ENCODE data around the gene MAD1L1. TPM values are rescaled to one million over a fixed set of nuclear protein-coding genes. Genes with fewer than 3 reads are reported as not detected.

MAD1L1 gene
- total and polyA plus RNA-seq, 4 donors = 29.3 to 44.1 (median 35.8) TPM

- peaks cover 30% of the 10 kb centered on the region for H3K4me1 ChIP-seq (ENCODE audit: control insufficient read depth, insufficient read depth, low read length)
- H3K36me3 ChIP-seq (ENCODE audit: control insufficient read depth, insufficient read depth, low read length) = peaks cover 62% of the 10 kb centered on the region
- WGBS (ENCODE audit: insufficient coverage) = 90% methylated on average over 17 of the region's 17 CpGs
- no peak overlapping the region for H3K4me3 ChIP-seq (ENCODE audit: low read depth, low read length)
- H3K9me3 ChIP-seq (ENCODE audit: control insufficient read depth, insufficient read depth, low read length) = no peaks in the 10 kb centered on the region
- no peak for DNase-seq (ENCODE audit: low read depth in 4 of 6, low spot score in 6 of 6)
- no peaks in the 10 kb centered on the region for H3K27me3 ChIP-seq (ENCODE audit: control insufficient read depth, insufficient read depth, low read length)
- H3K27ac ChIP-seq (ENCODE audit: low read depth, low read length) = no peak overlapping the region
Measured at GRCh38 chr7:2074691-2075090, 158.1 kb downstream of the MAD1L1 start.

DNA sequence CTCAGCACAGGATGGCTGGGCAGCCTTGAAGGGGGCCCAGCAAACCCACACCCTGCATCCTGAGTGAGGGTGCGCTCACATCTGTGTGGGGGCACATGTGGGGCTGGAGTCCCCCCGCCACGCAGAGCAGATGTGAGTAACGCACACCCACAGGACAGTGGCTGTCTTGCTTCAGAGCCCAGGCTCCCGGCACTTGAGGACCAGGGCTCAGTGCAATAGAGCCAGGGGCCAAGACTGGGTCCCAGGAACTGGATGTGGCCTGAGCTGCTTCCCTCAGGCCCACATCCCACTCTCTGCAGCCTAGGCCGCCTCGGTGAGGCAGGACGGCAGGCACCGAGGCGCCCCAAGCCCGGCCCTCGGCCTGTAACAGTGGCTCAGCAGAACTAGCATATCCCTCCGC is 159.9 kb downstream of the MAD1L1 start:
- Histone ChIP-seq H3K4me3 (ENCODE audit: low read depth, low read length) (no peak overlapping the region), H3K9me3 (ENCODE audit: control insufficient read depth, insufficient read depth, low read length) (no peaks in the 10 kb centered on the region), H3K27me3 (ENCODE audit: control insufficient read depth, insufficient read depth, low read length) (no peaks in the 10 kb centered on the region), H3K4me1 (ENCODE audit: control insufficient read depth, insufficient read depth, low read length) (peaks cover 42% of the 10 kb centered on the region), H3K27ac (ENCODE audit: low read depth, low read length) (no peak overlapping the region), H3K36me3 (ENCODE audit: control insufficient read depth, insufficient read depth, low read length) (peaks cover 62% of the 10 kb centered on the region)
- DNase-seq (ENCODE audit: low read depth in 4 of 6, low spot score in 6 of 6) = no peak
- whole genome bisulfite sequencing (ENCODE audit: insufficient coverage) = 79% methylated on average over 10 of the region's 13 CpGs

- DNase-seq (ENCODE audit: low read depth in 4 of 6, low spot score in 6 of 6) = no peak
- Histone ChIP-seq H3K4me3 (ENCODE audit: low read depth, low read length) (no peak overlapping the region), H3K4me1 (ENCODE audit: control insufficient read depth, insufficient read depth, low read length) (peaks cover 43% of the 10 kb centered on the region), H3K27ac (ENCODE audit: low read depth, low read length) (no peak overlapping the region), H3K9me3 (ENCODE audit: control insufficient read depth, insufficient read depth, low read length) (no peaks in the 10 kb centered on the region), H3K36me3 (ENCODE audit: control insufficient read depth, insufficient read depth, low read length) (peaks cover 63% of the 10 kb centered on the region), H3K27me3 (ENCODE audit: control insufficient read depth, insufficient read depth, low read length) (no peaks in the 10 kb centered on the region)
- WGBS (ENCODE audit: insufficient coverage) = 78% methylated on average over 12 of the region's 12 CpGs
Measured at GRCh38 chr7:2072042-2072441, 160.7 kb downstream of the MAD1L1 start.

GRCh38 chr7:2071133-2071832 is 161.5 kb downstream of the MAD1L1 start:
- H3K36me3 ChIP-seq (ENCODE audit: control insufficient read depth, insufficient read depth, low read length) = peaks cover 66% of the 10 kb centered on the region
- H3K4me1 ChIP-seq (ENCODE audit: control insufficient read depth, insufficient read depth, low read length) = peaks cover 50% of the 10 kb centered on the region
- no peaks in the 10 kb centered on the region for H3K27me3 ChIP-seq (ENCODE audit: control insufficient read depth, insufficient read depth, low read length)
- DNase-seq (ENCODE audit: low read depth in 4 of 6, low spot score in 6 of 6) = no peak
- H3K9me3 ChIP-seq (ENCODE audit: control insufficient read depth, insufficient read depth, low read length) = no peaks in the 10 kb centered on the region
- WGBS (ENCODE audit: insufficient coverage) = 86% methylated on average over 20 of the region's 25 CpGs
- H3K4me3 ChIP-seq (ENCODE audit: low read depth, low read length) = no peak overlapping the region
- no peak overlapping the region for H3K27ac ChIP-seq (ENCODE audit: low read depth, low read length)

GRCh38 chr7:2070151-2070763 is 162.5 kb downstream of the MAD1L1 start:
- 79% methylated on average over 10 of the region's 20 CpGs for WGBS (ENCODE audit: insufficient coverage)
- no peak for DNase-seq (ENCODE audit: low read depth in 4 of 6, low spot score in 6 of 6)
- no peaks in the 10 kb centered on the region for H3K9me3 ChIP-seq (ENCODE audit: control insufficient read depth, insufficient read depth, low read length)
- H3K27me3 ChIP-seq (ENCODE audit: control insufficient read depth, insufficient read depth, low read length) = no peaks in the 10 kb centered on the region
- peaks cover 54% of the 10 kb centered on the region for H3K4me1 ChIP-seq (ENCODE audit: control insufficient read depth, insufficient read depth, low read length)
- no peak overlapping the region for H3K4me3 ChIP-seq (ENCODE audit: low read depth, low read length)
- peaks cover 66% of the 10 kb centered on the region for H3K36me3 ChIP-seq (ENCODE audit: control insufficient read depth, insufficient read depth, low read length)
- no peak overlapping the region for H3K27ac ChIP-seq (ENCODE audit: low read depth, low read length)

DNA sequence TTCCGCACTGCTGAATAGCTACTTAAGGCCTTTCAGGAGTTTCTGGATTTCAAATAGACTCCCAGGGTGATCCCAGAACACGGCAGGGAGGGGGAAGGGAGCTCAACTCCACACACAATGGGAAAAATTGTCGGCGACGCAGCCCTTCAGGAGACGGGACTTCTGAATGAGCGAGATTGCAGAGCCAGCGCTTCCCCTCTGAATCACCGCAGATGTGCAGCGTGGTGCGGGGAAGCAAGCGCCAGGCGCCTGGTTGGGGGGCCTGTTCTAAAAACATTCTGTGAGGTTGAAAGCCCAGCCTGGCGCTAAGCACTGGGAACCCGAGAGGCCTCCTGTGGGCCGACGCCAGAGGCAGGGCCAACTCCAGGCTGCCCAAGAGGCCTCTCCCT is 163.3 kb downstream of the MAD1L1 start:
- Histone ChIP-seq H3K9me3 (ENCODE audit: control insufficient read depth, insufficient read depth, low read length) (no peaks in the 10 kb centered on the region), H3K27me3 (ENCODE audit: control insufficient read depth, insufficient read depth, low read length) (no peaks in the 10 kb centered on the region), H3K4me3 (ENCODE audit: low read depth, low read length) (no peak overlapping the region), H3K4me1 (ENCODE audit: control insufficient read depth, insufficient read depth, low read length) (peaks cover 57% of the 10 kb centered on the region), H3K27ac (ENCODE audit: low read depth, low read length) (peak overlapping the region; percentile 45), H3K36me3 (ENCODE audit: control insufficient read depth, insufficient read depth, low read length) (peaks cover 62% of the 10 kb centered on the region)
- peak in 2 of 6 donors; percentile 72 to 76 for DNase-seq (ENCODE audit: low read depth in 4 of 6, low spot score in 6 of 6)
- 21% methylated on average over 14 of the region's 17 CpGs for WGBS (ENCODE audit: insufficient coverage)

GRCh38 chr7:2068693-2069471 is 163.9 kb downstream of the MAD1L1 start:
- 63% methylated on average over 23 of the region's 23 CpGs for WGBS (ENCODE audit: insufficient coverage)
- DNase-seq (ENCODE audit: low read depth in 4 of 6, low spot score in 6 of 6) = no peak
- H3K4me1 ChIP-seq (ENCODE audit: control insufficient read depth, insufficient read depth, low read length) = peaks cover 63% of the 10 kb centered on the region
- peaks cover 62% of the 10 kb centered on the region for H3K36me3 ChIP-seq (ENCODE audit: control insufficient read depth, insufficient read depth, low read length)
- peak overlapping the region; percentile 45 for H3K27ac ChIP-seq (ENCODE audit: low read depth, low read length)
- H3K9me3 ChIP-seq (ENCODE audit: control insufficient read depth, insufficient read depth, low read length) = no peaks in the 10 kb centered on the region
- H3K27me3 ChIP-seq (ENCODE audit: control insufficient read depth, insufficient read depth, low read length) = no peaks in the 10 kb centered on the region
- no peak overlapping the region for H3K4me3 ChIP-seq (ENCODE audit: low read depth, low read length)

DNA sequence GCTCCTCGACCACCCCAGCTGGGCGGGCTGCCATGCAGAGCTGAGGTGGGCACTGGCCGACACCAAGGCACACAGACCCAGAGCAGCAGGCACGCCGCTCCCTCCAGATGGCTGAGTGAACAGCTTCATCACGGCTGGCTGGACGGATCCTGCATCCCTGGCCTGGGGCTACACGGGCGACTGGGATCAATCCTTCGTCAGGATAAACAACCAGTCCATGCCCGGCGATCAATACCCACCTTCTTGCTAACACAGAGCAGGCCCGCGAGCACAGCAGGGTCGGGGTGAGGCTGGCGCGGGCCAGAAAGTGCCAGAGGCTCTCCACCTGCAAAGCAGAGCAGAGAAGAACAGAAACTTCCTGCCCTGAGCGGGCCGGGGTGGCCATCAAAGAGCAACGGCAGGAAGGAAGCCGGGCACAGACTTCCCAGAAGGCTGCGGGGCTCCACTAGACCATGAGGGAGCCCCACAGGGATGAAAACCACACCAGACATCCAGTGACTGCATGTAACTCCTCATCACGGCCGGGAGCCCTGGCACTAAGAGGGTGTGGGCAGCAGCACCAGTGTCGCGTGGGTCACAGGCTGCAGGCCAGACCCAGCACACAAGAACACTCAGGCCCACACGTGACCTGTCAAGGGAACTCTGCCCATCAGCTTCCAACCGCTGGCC is 166.4 kb downstream of the MAD1L1 start:
- peaks cover 67% of the 10 kb centered on the region for H3K36me3 ChIP-seq (ENCODE audit: control insufficient read depth, insufficient read depth, low read length)
- no peak overlapping the region for H3K27ac ChIP-seq (ENCODE audit: low read depth, low read length)
- no peaks in the 10 kb centered on the region for H3K27me3 ChIP-seq (ENCODE audit: control insufficient read depth, insufficient read depth, low read length)
- WGBS (ENCODE audit: insufficient coverage) = 65% methylated on average over 28 of the region's 28 CpGs
- H3K4me3 ChIP-seq (ENCODE audit: low read depth, low read length) = no peak overlapping the region
- no peaks in the 10 kb centered on the region for H3K9me3 ChIP-seq (ENCODE audit: control insufficient read depth, insufficient read depth, low read length)
- DNase-seq (ENCODE audit: low read depth in 4 of 6, low spot score in 6 of 6) = peak in 1 of 6 donors; percentile 30
- peaks cover 67% of the 10 kb centered on the region for H3K4me1 ChIP-seq (ENCODE audit: control insufficient read depth, insufficient read depth, low read length)

- Histone ChIP-seq H3K27me3 (ENCODE audit: control insufficient read depth, insufficient read depth, low read length) (no peaks in the 10 kb centered on the region), H3K4me1 (ENCODE audit: control insufficient read depth, insufficient read depth, low read length) (peaks cover 67% of the 10 kb centered on the region), H3K4me3 (ENCODE audit: low read depth, low read length) (no peak overlapping the region), H3K36me3 (ENCODE audit: control insufficient read depth, insufficient read depth, low read length) (peaks cover 65% of the 10 kb centered on the region), H3K27ac (ENCODE audit: low read depth, low read length) (peak overlapping the region; percentile 40), H3K9me3 (ENCODE audit: control insufficient read depth, insufficient read depth, low read length) (peaks cover 3% of the 10 kb centered on the region)
- 42% methylated on average over 11 of the region's 13 CpGs for WGBS (ENCODE audit: insufficient coverage)
- DNase-seq (ENCODE audit: low read depth in 4 of 6, low spot score in 6 of 6) = peak in 2 of 6 donors; percentile 37 to 71
Measured at GRCh38 chr7:2065528-2065927, 167.2 kb downstream of the MAD1L1 start.

All from spinal cord (tissue), 10 donors.